SHP77 (cell line): ENCODE measurements around the gene CCDC83.
"Not testable (repeated sequence)": the region's sequence is repeated elsewhere in the genome, so short reads cannot be mapped to it uniquely, and the experiment has no call there.

ENCODE experiments used
- DNase-seq, 2 experiments: peaks; one replicate each; lab custom pipeline; 2025; lab: John Stamatoyannopoulos, UW

The CCDC83 gene

DNA sequence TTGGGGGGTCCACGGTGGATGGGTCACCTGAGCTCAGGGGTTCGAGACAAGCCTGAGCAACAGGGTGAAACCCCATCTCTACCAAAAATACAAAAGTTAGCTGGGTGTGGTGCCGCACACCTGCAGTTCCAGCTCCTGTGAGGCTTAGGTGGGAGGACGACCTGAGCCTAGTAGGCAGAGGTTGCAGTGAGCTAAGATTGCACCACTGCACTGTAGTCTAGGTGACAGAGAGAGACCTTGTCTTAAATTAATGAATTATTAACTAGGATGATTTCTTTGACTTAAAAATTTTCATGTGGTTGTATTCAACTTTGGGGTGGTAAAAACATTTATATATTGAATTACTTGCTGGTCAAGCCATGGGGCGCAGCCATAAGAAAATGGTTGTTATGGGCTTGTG lies 33.9 kb downstream of the CCDC83 start:
- no peak for DNase-seq

DNA sequence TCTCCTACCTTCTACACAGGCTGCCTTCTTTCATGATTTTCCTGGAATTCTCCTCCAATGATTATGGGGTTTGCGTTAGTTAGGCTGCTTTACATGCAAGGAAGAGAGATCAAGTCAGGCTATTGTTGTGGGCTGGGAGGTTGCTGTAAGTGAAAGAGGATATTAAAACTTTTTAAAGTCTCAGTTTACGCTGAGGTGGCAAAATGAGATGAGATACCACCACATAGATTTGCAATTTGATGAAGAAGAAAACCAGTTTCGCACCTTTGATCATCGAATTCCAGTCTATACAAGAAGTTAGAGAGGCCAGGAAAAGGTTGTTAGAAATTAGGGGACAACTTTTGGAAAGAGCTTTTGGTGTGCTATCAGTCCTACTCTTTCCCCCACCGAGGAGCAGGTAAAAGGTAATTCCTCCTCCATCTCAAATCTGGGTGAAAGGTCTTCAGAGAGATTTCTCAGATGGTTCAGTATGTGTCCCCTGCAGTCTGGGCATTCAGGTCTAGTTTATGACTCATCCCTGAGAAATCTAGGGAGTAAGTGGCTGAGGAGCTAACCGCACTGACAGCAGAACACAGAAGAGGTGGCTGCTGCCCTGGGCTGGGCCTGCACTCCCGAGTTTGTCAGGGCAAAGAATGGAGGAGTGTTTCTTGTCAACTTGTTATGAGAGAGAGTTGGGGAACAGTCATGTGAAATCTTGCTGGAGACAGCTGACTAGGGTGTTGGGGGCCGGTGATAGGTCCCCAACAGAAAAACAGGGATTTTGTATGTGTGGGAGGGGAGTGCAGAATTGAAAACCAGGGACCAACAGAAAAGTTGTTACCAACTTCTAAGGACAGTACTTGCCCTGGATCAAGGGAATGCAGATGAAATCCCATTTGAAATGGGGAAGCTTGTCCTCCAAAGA lies 34.7 kb downstream of the CCDC83 start:
- DNase-seq: no peak

DNA sequence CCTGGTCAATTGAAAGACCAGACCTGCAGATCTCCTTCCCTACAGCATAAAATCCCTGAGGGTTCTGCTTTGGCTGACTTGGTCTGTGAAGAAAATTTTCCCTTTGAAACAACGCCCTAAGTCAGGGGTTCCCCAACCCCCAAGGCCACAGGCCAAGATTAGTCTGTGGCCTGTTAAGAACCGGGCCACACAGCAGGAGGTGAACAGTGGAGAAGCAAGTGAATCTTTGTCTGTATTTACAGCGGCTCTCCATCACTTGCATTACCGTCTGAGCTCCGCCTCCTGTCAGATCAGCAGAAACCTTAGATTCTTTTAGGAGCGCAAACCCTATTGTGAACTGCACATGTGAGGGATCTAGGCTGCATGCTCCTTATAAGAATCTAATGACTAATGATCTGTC lies 38.2 kb downstream of the CCDC83 start:
- DNase-seq: no peak

DNA sequence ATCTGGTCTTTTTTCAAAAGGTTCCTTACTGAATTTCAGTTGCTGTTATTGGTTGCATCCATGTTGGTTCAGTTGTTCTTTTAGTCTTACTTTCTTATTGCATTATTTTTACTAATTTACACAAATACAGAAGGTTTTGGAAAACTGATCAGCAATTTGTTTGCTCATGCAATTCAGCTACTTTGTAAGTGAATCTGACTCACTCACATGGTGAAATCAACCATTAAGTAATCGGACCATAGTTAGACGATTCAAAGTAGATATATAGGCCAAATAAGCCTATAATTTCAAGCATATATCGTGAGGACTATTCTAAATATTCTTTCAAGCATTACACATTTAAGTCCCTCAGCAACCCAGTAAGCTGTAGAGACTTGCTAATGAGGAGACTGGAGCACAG lies 41.7 kb downstream of the CCDC83 start:
- DNase-seq: no peak

DNA sequence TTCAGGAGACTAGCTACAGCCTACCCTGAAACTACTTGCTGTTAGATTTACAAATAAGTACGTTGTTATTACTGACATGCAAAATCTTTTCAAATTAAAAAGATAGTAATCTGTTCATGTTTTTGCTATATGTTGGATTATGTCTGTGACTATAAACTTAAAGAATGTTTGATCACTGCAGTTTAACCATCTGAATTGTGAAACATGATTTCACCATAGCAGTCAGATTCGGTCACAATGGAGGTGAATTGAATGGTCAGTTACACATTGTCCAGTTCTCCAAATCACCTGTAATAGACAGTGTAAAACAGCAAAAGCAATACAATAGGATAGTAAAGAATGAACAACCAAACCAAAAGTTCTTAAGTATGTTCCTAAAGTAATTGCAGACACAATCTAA lies 43.3 kb downstream of the CCDC83 start:
- no peak for DNase-seq

DNA sequence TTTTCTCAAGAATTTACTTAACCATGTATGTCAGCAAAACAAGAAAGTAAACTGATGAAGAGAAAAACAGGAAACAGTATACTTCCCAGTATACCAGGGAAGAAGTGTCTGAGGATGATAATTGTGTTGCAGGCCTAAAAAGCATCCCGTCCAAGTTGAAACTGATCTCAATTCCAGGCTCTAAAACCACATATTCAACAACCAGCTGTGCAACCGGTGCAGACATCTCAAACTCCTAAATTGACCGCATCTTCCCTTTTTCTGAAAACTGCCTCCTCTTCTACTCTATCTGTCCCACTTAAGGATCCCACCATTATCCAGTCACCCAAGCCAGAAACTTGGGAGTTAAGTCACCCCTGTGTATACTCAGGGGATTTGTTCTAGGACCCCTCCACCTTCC lies 47.2 kb downstream of the CCDC83 start:
- no peak for DNase-seq

DNA sequence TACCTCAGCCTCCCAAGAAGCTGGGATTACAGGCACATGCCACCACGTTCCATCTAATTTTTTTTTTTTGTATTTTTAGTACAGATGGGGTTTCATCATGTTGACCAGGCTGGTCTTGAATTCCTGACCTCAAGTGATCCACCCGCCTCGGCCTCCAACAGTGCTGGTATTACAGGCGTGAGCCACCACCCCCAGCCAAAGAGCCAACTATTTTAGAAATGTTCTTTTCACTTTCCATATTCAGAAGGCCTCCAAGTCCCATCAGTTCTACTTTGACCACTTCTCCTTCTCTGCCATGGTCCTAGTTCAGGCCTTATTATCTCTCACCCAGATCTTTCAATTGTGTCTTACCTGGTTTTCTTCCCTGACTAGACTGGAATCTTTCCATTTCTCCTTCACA lies 48.2 kb downstream of the CCDC83 start:
- no peak for DNase-seq

DNA sequence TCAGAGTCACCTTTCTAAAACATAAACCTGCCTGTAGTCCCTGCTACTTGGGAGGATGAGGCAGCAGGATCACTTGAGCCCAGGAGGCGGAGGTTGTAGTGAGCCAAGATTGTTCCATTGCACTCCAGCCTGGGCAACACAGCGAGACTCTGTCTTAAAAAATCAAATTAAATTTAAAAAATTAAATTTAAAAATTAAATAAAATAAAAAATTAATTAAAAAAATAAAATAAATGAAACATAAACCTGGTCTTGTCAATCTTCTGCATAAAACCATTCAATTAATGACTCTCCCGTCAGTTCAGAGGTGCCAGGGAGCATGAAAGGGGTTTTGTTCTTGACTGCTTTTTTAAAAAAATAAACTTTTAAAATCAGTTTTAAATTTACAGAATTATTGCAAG lies 48.6 kb downstream of the CCDC83 start:
- DNase-seq: no peak

DNA sequence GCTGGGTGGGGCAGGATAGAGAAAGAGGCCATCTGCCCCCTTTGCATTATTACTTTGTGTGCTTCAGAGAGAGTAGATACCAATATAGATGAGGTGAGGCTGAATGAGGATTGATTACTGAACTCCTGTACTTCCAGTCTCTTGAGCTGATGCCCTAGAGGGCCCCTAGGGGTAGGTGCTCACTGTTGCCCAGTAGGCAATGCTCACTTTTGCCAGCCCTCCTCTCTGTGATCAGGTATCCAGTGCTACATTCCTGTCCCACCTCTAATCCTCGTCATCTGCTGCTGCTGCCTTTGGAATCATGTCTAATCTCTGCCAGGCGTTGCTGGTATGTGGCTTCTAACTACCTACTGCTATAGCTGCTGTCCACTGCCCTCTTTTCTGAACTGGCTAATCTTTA lies 57.2 kb downstream of the CCDC83 start:
- no peak for DNase-seq

DNA sequence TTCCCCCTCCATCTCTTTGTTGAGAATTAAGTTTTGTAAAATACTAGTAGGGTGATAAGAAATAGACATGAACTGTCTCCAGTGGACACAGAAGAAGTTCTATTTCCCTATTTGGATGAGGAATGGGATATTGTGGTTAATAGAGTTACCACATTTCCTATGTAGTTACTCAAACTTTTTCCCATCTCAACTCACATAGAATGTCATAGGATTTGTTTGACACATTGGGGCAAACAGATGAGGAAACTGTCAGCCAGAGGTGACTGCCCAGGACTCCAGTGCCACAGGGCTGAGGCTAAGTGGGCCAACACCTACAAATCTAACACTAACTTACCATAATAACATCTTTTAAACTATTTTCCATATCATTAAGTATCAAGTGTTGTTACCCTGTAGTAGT lies 58.3 kb downstream of the CCDC83 start:
- no peak for DNase-seq

DNA sequence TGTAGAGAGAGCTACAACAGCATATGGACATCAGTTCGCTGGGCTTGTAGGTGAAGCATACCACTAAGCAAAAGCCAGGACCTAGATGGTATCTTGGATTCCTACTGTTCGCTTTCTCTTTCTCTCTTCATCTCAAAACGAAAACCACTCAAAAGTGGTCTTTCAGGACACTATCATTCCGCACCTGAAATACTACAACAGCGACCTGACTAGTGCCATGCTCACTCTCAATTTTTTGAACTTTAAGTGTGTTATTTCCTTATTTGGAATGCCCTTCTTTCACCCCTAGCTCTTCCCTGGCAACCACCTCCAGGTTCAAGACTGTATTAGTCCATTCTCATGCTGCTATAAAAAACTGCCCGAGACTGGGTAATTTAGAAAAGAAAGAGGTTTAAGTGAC lies 59.2 kb downstream of the CCDC83 start:
- no peak for DNase-seq

DNA sequence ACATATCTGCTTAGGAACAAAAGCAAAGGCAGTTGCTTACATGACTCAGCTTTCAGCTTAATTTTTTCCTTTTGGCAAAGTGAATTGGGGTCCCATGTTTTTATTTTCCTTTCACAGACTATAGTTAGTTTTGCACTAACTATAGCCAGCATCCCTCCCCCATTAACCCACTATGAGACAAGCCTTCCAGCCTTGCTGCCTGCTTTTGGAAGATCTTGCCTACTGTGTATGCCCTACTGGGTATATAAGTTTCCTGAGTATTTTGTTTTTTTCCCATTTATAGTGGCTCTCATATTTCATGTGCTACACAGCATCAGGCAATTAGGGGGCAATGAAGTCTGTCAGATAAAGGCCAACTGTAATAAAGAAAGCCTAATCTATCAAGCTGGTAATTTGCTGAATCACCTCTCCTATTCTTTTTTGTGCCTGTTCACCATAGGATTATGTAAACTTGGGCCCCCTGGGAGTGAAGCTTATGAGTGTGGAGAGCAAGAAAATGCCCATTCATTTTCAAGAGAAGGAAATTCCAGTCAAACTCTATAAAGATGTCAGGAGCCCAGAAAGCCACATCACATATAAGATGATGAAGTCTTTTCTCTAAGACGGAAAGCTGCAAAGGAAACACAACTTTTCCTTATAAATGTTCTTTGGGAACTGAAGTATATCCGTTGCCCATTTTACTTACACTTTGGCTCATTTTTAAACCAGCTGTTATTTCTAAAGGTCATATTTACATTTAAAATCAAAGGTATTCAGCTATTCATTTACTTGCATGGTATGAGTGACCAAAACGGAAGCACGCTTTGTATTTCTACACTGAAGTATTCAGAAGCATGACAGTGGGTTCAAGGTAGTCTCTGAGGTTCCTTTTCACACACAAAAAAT lies 64.0 kb downstream of the CCDC83 start:
- DNase-seq: no peak

DNA sequence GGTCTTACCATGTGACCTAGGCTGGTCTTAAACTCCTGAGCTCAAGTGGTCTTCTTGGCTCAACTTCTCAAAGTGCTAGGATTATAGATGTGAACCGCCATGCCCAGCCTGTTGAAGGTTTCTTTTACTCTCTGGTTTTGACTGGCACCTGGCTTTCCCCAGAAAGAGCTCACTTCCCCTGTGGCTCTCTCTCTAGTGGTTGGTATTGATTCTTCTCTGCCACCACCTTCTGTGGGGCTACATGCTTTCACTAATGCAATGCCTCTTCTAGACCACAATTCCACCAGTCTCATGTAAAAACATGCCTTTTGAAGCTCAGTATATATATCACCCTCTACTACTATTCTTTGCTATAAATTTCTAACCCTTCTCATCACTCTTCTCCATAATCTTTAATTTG lies 67.2 kb downstream of the CCDC83 start:
- DNase-seq: no peak

DNA sequence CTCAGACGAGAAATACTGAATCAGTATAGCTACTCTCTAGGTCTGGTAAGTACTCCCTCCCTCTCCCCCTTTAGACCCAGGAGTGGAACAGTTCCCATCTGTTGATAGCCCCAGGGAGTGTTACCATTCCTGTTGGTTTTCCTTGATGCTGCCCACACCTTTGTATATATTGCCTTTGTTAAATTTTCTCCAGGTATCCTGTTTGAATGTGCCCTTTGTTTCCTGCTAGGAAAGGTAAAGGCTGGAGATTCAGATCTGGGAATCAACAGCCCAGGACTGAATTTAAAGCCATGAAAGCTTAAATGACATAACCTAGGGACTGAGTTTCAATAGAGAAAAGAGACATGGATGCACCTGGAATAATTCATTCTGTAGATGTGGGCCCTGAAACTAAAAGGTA lies 68.3 kb downstream of the CCDC83 start:
- DNase-seq: no peak

DNA sequence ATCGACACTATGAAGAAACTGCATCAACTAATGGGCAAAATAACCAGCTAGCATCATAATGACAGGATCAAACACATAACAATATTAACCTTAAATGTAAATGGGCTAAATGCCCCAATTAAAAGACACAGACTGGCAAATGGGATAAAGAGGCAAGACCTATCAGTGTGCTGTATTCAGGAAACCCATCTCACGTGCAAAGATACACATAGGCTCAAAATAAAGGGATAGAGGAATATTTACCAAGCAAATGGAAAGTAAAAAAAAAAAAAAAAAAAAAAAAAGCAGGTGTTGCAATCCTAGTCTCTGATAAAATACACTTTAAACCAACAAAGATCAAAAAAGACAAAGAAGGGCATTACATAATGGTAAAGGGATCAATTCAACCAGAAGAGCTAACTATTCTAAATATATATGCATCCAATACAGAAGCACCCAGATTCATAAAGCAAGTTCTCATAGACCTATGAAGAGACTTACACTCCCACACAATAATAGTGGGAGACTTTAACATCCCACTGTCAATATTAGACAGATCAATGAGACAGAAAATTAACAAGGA lies 71.6 kb downstream of the CCDC83 start:
- not testable (repeated sequence) for DNase-seq

DNA sequence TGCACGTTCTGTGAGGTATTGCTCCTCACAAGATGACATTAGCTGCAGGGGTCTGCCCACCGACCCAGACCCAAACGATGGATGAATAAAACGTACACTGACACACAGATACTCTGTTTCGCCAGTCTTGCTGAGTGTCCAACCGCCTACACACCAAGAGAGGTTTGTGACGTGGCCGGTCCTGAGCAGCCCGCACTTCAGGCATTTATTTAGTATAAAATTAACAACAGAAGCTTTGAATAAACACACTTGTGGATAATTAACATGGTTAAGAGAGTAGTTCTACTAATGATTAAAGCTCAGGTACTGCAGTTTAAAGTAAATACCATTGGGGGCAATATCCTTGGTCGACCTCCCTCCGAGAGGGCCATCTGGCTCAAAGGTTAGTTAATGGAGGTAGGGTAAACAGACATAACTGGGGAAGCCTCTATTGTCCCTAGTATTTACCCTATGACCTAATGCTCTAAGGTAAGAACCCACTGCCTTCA lies 75.7 kb downstream of the CCDC83 start:
- DNase-seq: peak; percentile 86 to 94

DNA sequence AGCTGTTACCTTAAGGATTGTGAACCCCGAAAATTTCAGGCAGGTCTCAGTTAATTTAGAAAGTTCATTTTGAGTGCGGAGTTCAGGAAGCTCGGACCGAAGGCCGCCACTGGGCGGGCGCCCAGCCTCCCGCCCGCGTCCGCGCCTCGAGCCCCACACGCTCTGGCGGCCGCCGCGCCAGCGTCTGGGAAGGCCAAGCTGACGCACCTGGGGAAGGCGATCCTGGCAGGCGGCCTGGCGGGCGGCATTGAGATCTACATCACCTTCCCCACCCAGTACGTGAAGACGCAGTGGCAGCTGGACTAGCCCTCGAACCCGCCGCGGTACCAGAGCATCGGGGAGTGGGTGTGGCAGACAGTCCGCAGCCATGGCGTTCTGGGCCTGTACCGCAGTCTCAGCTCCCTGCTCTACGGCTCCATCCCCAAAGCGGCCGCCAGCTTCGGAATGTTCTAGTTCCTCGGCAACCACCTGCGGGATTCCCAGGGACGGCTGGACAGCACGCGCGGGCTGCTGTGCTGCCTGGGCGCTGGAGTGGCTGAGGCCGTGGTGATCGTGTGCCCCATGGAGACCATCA lies 79.5 kb downstream of the CCDC83 start:
- no peak for DNase-seq

DNA sequence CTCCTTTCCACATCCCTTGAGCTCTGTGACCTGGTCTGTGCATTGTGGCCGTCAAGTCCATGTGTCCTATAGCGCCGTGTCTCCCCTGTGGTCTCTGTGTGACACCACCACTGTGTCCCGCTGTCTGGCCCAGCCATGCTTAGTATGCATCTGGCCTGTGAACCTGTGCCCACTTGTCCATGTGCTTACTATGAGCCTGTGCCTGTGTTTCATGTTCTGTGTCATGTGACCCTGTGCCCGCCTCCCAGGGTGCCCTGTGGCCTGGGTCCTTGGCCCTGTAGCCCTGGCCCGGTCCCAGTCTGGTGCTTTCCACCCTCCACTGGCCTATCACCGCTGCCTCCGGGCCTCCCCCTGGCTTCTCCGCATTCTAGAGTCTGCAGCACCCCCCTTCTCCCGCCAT lies 80.6 kb downstream of the CCDC83 start:
- no peak for DNase-seq

DNA sequence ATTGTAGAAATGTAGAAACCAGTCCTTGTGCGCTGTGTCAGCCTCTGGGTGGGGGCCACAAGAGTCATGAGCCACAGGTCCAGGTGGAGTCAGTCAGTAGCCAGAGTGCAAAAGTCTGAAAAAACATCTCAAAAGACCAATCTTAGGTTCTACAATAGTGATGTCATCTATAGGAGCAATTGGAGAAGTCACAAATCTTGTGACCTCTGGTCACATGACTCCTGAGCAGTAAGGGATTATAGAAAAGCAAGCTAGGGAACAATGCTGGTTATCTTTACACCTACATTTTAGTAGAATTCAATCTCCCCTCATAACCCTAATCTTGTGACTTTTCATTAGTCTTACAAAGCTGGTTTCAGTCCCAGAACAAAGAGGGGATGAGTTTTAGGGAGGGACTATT lies 82.7 kb downstream of the CCDC83 start:
- DNase-seq: no peak

DNA sequence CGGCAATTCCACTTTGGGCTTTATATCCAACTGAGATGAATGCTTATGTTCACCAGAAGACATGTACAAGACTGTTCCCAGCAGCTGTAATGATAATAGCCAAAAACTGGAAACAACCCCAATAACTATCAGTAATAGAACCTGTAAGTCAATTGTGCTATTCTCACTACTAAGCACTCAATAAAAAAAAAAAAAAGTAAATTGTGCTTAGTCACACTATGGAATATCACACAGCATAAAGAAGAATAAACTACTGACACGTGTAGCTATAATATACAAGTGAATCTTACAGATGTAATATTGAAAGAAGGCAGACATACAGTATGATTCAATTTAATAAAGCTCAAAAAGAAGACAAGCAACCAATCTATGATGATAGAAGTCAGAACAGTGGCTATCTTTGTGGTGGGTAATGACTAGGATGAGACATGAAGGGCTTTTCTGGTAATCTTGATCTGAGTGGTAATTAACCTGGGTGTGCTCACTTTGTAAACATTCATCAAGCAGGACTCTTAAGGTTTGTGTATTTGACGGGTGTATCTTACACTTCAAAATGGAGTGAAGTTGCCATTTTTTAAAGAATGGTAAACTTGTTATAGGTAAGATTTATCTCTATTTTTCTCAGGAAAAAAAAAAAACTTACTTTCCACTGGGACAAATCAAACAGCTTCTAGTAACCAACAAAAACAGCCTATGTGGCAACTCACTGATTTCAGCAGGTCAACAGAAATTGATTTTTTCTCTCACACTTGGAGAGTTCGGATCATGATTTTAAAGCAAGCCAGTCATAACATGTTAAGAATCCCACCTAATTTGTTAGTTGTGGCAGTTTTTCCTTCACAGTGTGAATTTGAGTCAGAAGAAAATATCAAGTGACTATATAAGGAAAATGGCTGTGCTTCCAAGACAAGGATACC lies 84.2 kb downstream of the CCDC83 start:
- DNase-seq: no peak

DNA sequence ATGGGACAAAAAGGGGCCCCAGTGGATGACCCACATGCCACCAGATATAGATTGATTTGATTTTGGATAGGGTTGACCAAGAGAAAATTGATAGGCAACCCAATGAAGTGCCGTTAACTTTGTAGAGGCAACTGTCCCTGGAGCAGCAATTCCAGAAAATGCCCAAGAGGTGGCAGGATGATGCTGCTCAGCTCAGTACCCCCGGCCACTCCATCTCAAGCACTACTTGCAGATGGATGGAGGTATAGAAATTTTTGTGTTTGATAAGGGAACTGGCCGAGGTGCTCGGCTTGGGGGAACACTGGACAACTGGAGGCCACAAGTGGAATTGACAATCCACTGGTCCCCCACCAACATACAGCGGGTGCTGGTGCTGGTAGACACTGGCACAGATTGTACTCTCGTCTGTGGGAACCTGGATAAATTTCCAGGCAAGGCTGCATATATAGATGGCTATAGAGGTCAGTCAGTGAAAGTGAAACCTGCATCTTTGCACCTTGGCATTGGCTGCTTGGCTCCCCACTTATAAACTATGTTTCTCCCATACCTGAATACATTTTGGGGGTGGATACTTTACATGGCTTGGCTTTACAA lies 86.3 kb downstream of the CCDC83 start:
- peak; percentile 49 to 59 for DNase-seq
